ENCODE results near the gene RAB11A.

Gene RAB11A

DNA sequence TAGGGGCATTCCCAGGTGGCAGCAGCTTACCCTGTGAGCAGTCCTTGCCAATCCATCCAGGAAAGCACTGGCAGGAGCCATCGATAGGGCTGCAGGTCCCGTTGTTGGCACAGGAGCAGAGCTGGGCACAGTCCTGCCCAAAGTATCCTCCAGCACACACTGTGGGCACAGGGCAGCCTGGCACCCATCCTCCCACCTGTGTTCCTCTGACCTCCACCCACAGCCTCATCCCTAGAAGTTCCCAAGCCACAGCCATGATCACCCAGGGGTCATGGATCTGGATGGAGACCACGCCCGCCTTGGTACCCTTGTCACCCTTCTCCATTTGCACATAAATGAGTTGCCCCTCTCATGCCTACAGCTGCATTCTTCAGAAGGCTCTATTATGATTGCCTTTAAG, 48.6 kb downstream of the RAB11A start:
- H3K27ac ChIP-seq (ENCODE audit: low read depth, low read length, severe bottlenecking), result no peak overlapping the region
- no peaks in the 10 kb centered on the region for H3K4me1 ChIP-seq (ENCODE audit: control insufficient read depth, insufficient read depth, low read length, poor library complexity, severe bottlenecking)
- no peak overlapping the region for H3K4me3 ChIP-seq (ENCODE audit: extremely low read depth, insufficient read depth, low read length, poor library complexity, severe bottlenecking)
- H3K9me3 ChIP-seq (ENCODE audit: control insufficient read depth, low read length), result no peaks in the 10 kb centered on the region
- peaks cover 9% of the 10 kb centered on the region for H3K36me3 ChIP-seq (ENCODE audit: control insufficient read depth, insufficient read depth, low read length)
- WGBS, 2 experiments (ENCODE audit: insufficient coverage in 2 of 2), result 100% methylated on average over 3 to 4 of the region's 4 CpGs

GRCh38 chr15:65918357-65918920, 49.1 kb downstream of the RAB11A start:
- Histone ChIP-seq H3K36me3 (ENCODE audit: control insufficient read depth, insufficient read depth, low read length) (peaks cover 9% of the 10 kb centered on the region), H3K27ac (ENCODE audit: low read depth, low read length, severe bottlenecking) (no peak overlapping the region), H3K4me1 (ENCODE audit: control insufficient read depth, insufficient read depth, low read length, poor library complexity, severe bottlenecking) (no peaks in the 10 kb centered on the region), H3K4me3 (ENCODE audit: extremely low read depth, insufficient read depth, low read length, poor library complexity, severe bottlenecking) (no peak overlapping the region), H3K9me3 (ENCODE audit: control insufficient read depth, low read length) (no peaks in the 10 kb centered on the region)
- 90 to 100% methylated on average over 1 of the region's 3 CpGs for WGBS, 2 experiments (ENCODE audit: insufficient coverage in 2 of 2)

GRCh38 chr15:65918945-65919344, 49.7 kb downstream of the RAB11A start:
- Histone ChIP-seq H3K9me3 (ENCODE audit: control insufficient read depth, low read length) (no peaks in the 10 kb centered on the region), H3K36me3 (ENCODE audit: control insufficient read depth, insufficient read depth, low read length) (peaks cover 9% of the 10 kb centered on the region), H3K4me3 (ENCODE audit: extremely low read depth, insufficient read depth, low read length, poor library complexity, severe bottlenecking) (no peak overlapping the region), H3K4me1 (ENCODE audit: control insufficient read depth, insufficient read depth, low read length, poor library complexity, severe bottlenecking) (no peaks in the 10 kb centered on the region), H3K27ac (ENCODE audit: low read depth, low read length, severe bottlenecking) (no peak overlapping the region)
- 100% methylated on average over 1 of the region's 5 CpGs; no CpG with 5 or more reads in 1 of the 2 experiments for WGBS, 2 experiments (ENCODE audit: insufficient coverage in 2 of 2)

- WGBS, 2 experiments (ENCODE audit: insufficient coverage in 2 of 2), result 96 to 98% methylated on average over 9 of the region's 9 CpGs
- Histone ChIP-seq H3K4me1 (ENCODE audit: control insufficient read depth, insufficient read depth, low read length, poor library complexity, severe bottlenecking) (no peaks in the 10 kb centered on the region), H3K36me3 (ENCODE audit: control insufficient read depth, insufficient read depth, low read length) (peaks cover 9% of the 10 kb centered on the region), H3K9me3 (ENCODE audit: control insufficient read depth, low read length) (no peaks in the 10 kb centered on the region), H3K4me3 (ENCODE audit: extremely low read depth, insufficient read depth, low read length, poor library complexity, severe bottlenecking) (no peak overlapping the region), H3K27ac (ENCODE audit: low read depth, low read length, severe bottlenecking) (no peak overlapping the region)
These were observed 50.1 kb downstream of the RAB11A start for GRCh38 chr15:65919353-65919752.

DNA sequence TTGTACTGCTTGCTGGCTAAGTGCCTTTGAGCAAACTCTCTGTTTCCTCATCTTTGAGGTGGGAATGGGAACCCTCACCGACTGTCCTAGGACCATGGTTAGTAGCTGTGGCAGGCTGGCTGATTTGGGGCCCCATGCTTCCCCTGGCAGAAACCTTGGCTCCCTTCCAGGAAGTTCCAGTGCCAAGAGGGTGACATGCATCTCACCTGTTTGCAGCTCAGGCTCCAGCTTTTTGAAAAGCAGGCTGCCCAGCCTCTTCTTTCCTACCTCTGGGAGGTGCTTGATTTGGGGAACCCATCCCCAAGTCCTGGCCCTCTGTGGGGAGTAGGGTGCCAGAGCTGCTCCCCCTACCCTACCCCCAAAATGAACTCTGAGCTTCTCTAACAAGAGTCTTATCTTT, 50.8 kb downstream of the RAB11A start:
- no peak overlapping the region for H3K4me3 ChIP-seq (ENCODE audit: extremely low read depth, insufficient read depth, low read length, poor library complexity, severe bottlenecking)
- peaks cover 9% of the 10 kb centered on the region for H3K36me3 ChIP-seq (ENCODE audit: control insufficient read depth, insufficient read depth, low read length)
- no peaks in the 10 kb centered on the region for H3K9me3 ChIP-seq (ENCODE audit: control insufficient read depth, low read length)
- no peaks in the 10 kb centered on the region for H3K4me1 ChIP-seq (ENCODE audit: control insufficient read depth, insufficient read depth, low read length, poor library complexity, severe bottlenecking)
- no peak overlapping the region for H3K27ac ChIP-seq (ENCODE audit: low read depth, low read length, severe bottlenecking)
- 77 to 100% methylated on average over 1 of the region's 1 CpG for whole genome bisulfite sequencing, 2 experiments (ENCODE audit: insufficient coverage in 2 of 2)

DNA sequence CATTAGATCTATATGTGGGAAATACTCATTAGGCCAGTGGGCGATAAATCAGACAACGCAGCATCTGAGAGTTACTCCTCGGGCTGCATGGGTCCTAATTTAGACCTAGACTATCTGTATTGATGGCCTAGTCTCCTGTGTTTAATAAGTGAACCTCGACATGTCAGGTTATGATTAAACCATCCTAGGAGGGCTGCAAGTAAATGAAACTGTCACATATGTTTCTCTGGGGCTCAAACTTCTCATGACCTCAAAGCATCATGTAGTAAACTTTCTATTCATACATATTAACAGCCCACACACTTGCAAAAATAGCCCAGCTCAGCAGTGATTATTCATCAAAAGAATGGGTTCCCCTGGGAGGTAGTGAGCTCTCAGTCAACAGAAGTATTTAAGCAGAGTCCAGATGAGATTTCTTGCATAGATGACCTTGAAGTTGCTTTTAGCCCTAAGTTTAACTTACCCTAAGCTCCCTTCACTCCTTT, 51.6 kb downstream of the RAB11A start:
- Histone ChIP-seq H3K9me3 (ENCODE audit: control insufficient read depth, low read length) (no peaks in the 10 kb centered on the region), H3K4me1 (ENCODE audit: control insufficient read depth, insufficient read depth, low read length, poor library complexity, severe bottlenecking) (no peaks in the 10 kb centered on the region)
- WGBS, 2 experiments (ENCODE audit: insufficient coverage in 2 of 2), result 96% methylated on average over 4 of the region's 4 CpGs

GRCh38 chr15:65921780-65922179, 52.5 kb downstream of the RAB11A start:
- no peaks in the 10 kb centered on the region for H3K4me1 ChIP-seq (ENCODE audit: control insufficient read depth, insufficient read depth, low read length, poor library complexity, severe bottlenecking)
- no peak overlapping the region for H3K4me3 ChIP-seq (ENCODE audit: extremely low read depth, insufficient read depth, low read length, poor library complexity, severe bottlenecking)
- H3K9me3 ChIP-seq (ENCODE audit: control insufficient read depth, low read length), result no peaks in the 10 kb centered on the region
- H3K27ac ChIP-seq (ENCODE audit: low read depth, low read length, severe bottlenecking), result no peak overlapping the region
- H3K36me3 ChIP-seq (ENCODE audit: control insufficient read depth, insufficient read depth, low read length), result peaks cover 9% of the 10 kb centered on the region
- WGBS, 2 experiments (ENCODE audit: insufficient coverage in 2 of 2), result 84 to 96% methylated on average over 3 to 4 of the region's 5 CpGs

More for the DNA sequence above, 51.6 kb downstream of the RAB11A start:
- H3K4me3 ChIP-seq (ENCODE audit: extremely low read depth, insufficient read depth, low read length, poor library complexity, severe bottlenecking), result no peak overlapping the region
- H3K27ac ChIP-seq (ENCODE audit: low read depth, low read length, severe bottlenecking), result no peak overlapping the region
- H3K36me3 ChIP-seq (ENCODE audit: control insufficient read depth, insufficient read depth, low read length), result peaks cover 9% of the 10 kb centered on the region

DNA sequence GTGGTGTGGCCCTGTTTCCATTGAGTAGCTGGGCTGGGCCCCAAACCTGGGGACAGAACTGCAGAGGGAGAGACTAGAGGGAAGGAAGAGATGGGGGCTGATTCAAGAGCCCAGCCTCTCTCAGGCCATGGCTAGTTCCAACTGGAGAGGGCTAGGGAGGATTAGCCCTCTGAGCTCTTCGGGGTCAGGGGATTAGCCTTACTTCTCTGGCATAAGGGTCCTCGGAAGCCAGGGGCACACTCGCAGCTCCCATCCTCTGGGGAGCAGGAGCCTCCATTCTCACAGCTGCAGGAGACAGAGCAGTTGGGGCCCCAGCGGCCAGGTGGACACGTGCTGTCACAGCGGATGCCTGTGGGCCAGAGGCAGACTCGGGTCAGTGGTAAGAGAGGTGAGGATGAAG, 53.3 kb downstream of the RAB11A start:
- Histone ChIP-seq H3K36me3 (ENCODE audit: control insufficient read depth, insufficient read depth, low read length) (peaks cover 6% of the 10 kb centered on the region), H3K4me1 (ENCODE audit: control insufficient read depth, insufficient read depth, low read length, poor library complexity, severe bottlenecking) (no peaks in the 10 kb centered on the region), H3K27ac (ENCODE audit: low read depth, low read length, severe bottlenecking) (no peak overlapping the region), H3K4me3 (ENCODE audit: extremely low read depth, insufficient read depth, low read length, poor library complexity, severe bottlenecking) (no peak overlapping the region), H3K9me3 (ENCODE audit: control insufficient read depth, low read length) (no peaks in the 10 kb centered on the region)
- 94 to 96% methylated on average over 5 to 7 of the region's 7 CpGs for WGBS, 2 experiments (ENCODE audit: insufficient coverage in 2 of 2)

DNA sequence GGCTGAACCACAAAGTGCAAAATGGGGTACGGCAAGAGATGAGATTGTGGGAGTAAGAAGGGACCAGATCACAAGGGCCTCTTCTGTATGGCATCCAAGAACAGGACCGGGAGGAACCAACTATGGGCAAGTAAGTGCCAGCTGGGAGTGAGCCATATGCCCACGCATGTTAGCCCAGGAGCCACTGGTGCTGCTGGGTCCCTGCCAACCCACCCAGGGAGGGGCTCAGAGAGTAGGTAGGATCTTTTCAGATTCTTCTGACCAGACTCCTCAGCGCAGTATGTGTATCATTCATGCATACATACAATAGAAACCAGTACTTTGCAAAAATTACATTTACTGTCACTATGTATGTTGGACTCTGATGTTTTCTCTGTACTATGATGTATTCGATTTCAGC, 54.0 kb downstream of the RAB11A start:
- H3K4me1 ChIP-seq (ENCODE audit: control insufficient read depth, insufficient read depth, low read length, poor library complexity, severe bottlenecking), result no peaks in the 10 kb centered on the region
- 93 to 100% methylated on average over 3 to 4 of the region's 5 CpGs for WGBS, 2 experiments (ENCODE audit: insufficient coverage in 2 of 2)
- no peaks in the 10 kb centered on the region for H3K9me3 ChIP-seq (ENCODE audit: control insufficient read depth, low read length)
- H3K27ac ChIP-seq (ENCODE audit: low read depth, low read length, severe bottlenecking), result no peak overlapping the region
- peaks cover 6% of the 10 kb centered on the region for H3K36me3 ChIP-seq (ENCODE audit: control insufficient read depth, insufficient read depth, low read length)
- H3K4me3 ChIP-seq (ENCODE audit: extremely low read depth, insufficient read depth, low read length, poor library complexity, severe bottlenecking), result no peak overlapping the region

- Histone ChIP-seq H3K27ac (ENCODE audit: low read depth, low read length, severe bottlenecking) (no peak overlapping the region), H3K4me3 (ENCODE audit: extremely low read depth, insufficient read depth, low read length, poor library complexity, severe bottlenecking) (no peak overlapping the region), H3K4me1 (ENCODE audit: control insufficient read depth, insufficient read depth, low read length, poor library complexity, severe bottlenecking) (no peaks in the 10 kb centered on the region), H3K9me3 (ENCODE audit: control insufficient read depth, low read length) (no peaks in the 10 kb centered on the region), H3K36me3 (ENCODE audit: control insufficient read depth, insufficient read depth, low read length) (peaks cover under 1% of the 10 kb centered on the region)
- WGBS, 2 experiments (ENCODE audit: insufficient coverage in 2 of 2), result 90% methylated on average over 2 of the region's 3 CpGs; no CpG with 5 or more reads in 1 of the 2 experiments
These were observed 54.7 kb downstream of the RAB11A start for GRCh38 chr15:65924004-65924403.

DNA sequence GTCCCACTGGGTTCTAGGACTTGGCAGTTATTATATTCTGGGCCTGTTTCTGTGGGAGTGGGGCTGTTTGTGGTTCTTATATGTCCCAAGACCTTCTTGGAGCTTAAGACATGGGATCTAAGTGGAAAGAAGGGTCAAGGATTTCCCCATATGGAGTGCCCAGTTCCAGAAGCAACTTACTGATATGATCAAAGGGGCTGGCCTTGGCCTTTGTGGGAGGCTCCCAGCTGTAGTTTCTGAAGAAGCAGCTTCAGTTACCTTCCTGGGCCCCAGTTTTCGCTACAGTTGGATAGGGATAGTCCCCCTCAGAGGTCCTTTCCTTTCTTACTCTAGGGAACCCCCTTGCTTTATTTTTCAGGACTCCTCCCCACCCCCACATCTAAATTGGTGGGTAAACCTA, 56.0 kb downstream of the RAB11A start:
- 100% methylated on average over 1 of the region's 1 CpG; no CpG with 5 or more reads in 1 of the 2 experiments for WGBS, 2 experiments (ENCODE audit: insufficient coverage in 2 of 2)
- Histone ChIP-seq H3K4me1 (ENCODE audit: control insufficient read depth, insufficient read depth, low read length, poor library complexity, severe bottlenecking) (no peaks in the 10 kb centered on the region), H3K36me3 (ENCODE audit: control insufficient read depth, insufficient read depth, low read length) (no peaks in the 10 kb centered on the region), H3K27ac (ENCODE audit: low read depth, low read length, severe bottlenecking) (no peak overlapping the region), H3K9me3 (ENCODE audit: control insufficient read depth, low read length) (no peaks in the 10 kb centered on the region), H3K4me3 (ENCODE audit: extremely low read depth, insufficient read depth, low read length, poor library complexity, severe bottlenecking) (no peak overlapping the region)

Data from mesodermal cell (in vitro differentiated cells).